ENCODE measurements around the gene SLC12A8. TPM values are rescaled to one million over a fixed set of nuclear protein-coding genes. Genes with fewer than 3 reads are reported as not detected.
A peak's percentile ranks its signal among the peaks of the same experiment; 100 is the strongest.

The SLC12A8 gene
- total and polyA plus RNA-seq, 8 donors, result 1.5 to 31.7 (median 12.3) TPM

DNA sequence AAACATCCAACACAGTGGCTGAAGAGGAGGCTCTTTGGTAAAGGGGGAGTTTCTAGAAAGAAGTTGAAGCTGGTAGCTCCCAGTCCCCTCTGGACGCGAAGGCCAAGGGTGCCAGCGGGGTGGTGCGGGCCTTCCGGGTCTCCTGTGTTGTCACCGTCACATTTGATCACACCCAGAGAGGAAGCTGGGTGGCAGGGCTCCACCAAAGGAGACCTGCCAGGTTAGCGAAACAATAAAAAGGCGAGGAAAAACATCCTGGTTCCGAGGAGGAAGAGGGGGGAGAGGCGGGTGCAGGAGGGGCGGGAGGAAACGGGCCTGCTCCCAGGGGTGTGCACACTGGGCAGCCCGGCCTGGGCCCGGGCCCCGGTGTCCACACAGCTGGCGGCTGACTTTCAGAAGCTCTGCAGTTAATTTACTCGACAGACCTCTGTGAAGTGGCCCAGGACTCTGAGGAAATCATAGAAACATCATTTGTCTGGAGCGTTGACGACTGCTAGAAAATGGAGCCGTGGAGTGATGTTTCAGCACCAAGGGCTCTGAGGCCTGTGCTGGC, 168.9 kb downstream of the SLC12A8 start:
- Histone ChIP-seq H3K4me3 (no peak overlapping the region), H3K4me1 (peaks cover 25 to 81% (median 57%) of the 10 kb centered on the region in 4 donors), H3K36me3 (no peaks in the 10 kb centered on the region), H3K27ac (peak overlapping the region; percentile 63 to 79 (median 74)), H3K27me3 (no peaks in the 10 kb centered on the region), H3K9me3 (no peaks in the 10 kb centered on the region)
- WGBS, 5 donors, result 27 to 54% (median 44%) methylated on average over 20 of the region's 20 CpGs
- intact Hi-C loops (cut with DNase I; ENCODE audit: low total_unique reads), result no loop called here
- DNase-seq, result peak; percentile 33 to 55
- peak in 2 of 3 donors; percentile 6 to 35 for TF ChIP-seq POLR2AphosphoS5 (IDR thresholded peaks at IDR 0.05)
- TF ChIP-seq, protein P1, sequence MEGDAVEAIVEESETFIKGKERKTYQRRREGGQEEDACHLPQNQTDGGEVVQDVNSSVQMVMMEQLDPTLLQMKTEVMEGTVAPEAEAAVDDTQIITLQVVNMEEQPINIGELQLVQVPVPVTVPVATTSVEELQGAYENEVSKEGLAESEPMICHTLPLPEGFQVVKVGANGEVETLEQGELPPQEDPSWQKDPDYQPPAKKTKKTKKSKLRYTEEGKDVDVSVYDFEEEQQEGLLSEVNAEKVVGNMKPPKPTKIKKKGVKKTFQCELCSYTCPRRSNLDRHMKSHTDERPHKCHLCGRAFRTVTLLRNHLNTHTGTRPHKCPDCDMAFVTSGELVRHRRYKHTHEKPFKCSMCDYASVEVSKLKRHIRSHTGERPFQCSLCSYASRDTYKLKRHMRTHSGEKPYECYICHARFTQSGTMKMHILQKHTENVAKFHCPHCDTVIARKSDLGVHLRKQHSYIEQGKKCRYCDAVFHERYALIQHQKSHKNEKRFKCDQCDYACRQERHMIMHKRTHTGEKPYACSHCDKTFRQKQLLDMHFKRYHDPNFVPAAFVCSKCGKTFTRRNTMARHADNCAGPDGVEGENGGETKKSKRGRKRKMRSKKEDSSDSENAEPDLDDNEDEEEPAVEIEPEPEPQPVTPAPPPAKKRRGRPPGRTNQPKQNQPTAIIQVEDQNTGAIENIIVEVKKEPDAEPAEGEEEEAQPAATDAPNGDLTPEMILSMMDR (IDR thresholded peaks at IDR 0.05), result no peak

DNA sequence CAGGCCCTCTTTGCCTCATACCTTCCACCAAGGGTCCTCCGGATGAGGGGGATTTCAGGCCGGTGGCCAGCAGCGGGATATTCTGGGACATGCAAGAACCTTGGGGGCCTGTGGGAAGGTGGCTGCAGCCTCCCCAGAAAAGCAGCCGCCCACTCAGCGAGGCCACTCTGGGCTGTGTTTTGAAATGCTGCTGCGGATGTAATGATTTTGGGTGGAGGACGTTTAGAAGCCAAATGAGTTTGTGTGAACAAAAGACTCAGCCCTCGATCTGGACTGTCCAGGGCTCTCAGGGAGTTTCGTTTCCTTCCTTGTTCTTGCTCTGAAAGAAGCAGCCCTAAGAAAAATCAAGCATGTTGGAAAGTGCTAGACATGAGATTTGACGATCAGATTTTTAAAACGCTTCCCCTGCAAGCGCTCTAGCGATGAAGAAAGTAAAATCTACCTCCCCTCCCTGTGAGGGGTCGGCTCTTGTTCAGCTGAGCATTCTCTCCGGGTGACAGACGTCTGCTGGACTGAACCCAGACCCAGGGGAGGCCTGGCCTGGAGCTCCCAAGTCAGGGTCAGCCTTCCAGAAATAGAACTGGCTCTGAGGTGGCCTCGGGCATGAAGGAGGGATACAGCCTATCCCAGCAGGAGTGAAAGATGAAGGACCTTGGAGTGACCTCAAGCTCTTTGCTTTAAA, 169.7 kb downstream of the SLC12A8 start:
- TF ChIP-seq POLR2AphosphoS5 (IDR thresholded peaks at IDR 0.05) (no peak), POLR2A (IDR thresholded peaks at IDR 0.05) (no peak), EP300 (IDR thresholded peaks at IDR 0.05) (no peak)
- TF ChIP-seq, protein P1 (IDR thresholded peaks at IDR 0.05), result no peak
- intact Hi-C loops (cut with DNase I; ENCODE audit: low total_unique reads), result no loop called here
- H3K27me3 ChIP-seq, result no peaks in the 10 kb centered on the region
- peaks cover 28 to 81% (median 54%) of the 10 kb centered on the region in 4 donors for H3K4me1 ChIP-seq
- peak in 1 of 2 donors; percentile 73 for DNase-seq
- 44 to 61% (median 57%) methylated on average over 17 of the region's 17 CpGs for WGBS, 5 donors
- H3K9me3 ChIP-seq, result no peaks in the 10 kb centered on the region
- no peaks in the 10 kb centered on the region for H3K36me3 ChIP-seq
- peak overlapping the region; percentile 58 to 79 (median 74) for H3K27ac ChIP-seq
- H3K4me3 ChIP-seq, result no peak overlapping the region

DNA sequence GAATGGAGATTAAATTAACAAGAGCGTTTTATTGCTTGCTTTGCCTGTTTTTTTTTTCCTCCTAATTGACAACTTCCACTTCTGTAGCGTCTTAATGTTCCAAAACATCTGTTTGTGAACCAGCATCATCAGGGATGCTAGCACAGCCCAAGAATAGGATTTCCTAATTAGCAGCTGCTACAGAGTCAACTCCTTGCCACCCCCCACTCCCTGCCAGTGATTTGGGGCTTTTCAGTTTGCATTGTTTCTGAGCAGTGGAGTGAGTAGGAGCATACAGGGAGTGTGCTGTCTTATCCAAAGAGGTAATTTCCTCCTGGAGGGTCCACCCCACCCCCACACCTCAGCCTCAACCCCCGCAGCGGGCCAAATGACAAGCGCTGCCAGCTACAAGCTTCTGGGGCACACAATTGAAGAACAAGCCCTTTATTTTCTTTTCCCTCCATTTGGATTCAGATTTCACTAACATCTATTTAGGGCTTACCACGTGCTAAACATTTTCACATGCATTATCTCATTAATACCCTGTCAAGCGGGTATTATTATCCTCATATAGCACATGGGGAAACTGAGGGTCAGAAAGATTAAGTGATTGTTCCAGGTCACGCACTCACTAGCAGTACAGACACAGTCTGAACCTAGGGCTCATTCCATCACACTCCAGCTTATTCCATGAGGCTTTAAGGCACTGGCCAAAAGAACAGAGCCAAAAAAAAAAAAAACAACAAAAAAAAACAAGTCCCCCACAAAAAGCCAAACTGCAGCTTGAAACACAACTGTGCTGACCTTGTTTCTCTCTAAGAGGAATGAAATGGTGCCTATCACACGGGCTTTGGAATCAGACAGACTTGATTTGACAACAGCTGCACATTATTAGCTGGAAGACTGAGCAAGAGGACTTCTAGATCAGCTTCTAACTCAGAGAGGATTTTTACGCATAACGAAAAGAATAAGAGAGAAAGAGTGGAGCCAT, 173.1 kb downstream of the SLC12A8 start:
- no peak for DNase-seq
- H3K9me3 ChIP-seq, result peaks cover 0 to 9% (median 0%) of the 10 kb centered on the region in 4 donors
- peak overlapping the region in 4 of 5 donors; percentile 11 to 68 (median 62) for H3K27ac ChIP-seq
- H3K4me1 ChIP-seq, result peaks cover 23 to 60% (median 39%) of the 10 kb centered on the region in 4 donors
- H3K4me3 ChIP-seq, result no peak overlapping the region
- H3K27me3 ChIP-seq, result no peaks in the 10 kb centered on the region
- no peaks in the 10 kb centered on the region for H3K36me3 ChIP-seq
- TF ChIP-seq POLR2AphosphoS5 (IDR thresholded peaks at IDR 0.05) (no peak), POLR2A (IDR thresholded peaks at IDR 0.05) (no peak), EP300 (IDR thresholded peaks at IDR 0.05) (no peak)
- TF ChIP-seq, protein P1 (IDR thresholded peaks at IDR 0.05), result no peak
- WGBS, 5 donors, result 61 to 69% (median 65%) methylated on average over 11 of the region's 11 CpGs
- intact Hi-C loops (cut with DNase I; ENCODE audit: low total_unique reads), result no loop called here

DNA sequence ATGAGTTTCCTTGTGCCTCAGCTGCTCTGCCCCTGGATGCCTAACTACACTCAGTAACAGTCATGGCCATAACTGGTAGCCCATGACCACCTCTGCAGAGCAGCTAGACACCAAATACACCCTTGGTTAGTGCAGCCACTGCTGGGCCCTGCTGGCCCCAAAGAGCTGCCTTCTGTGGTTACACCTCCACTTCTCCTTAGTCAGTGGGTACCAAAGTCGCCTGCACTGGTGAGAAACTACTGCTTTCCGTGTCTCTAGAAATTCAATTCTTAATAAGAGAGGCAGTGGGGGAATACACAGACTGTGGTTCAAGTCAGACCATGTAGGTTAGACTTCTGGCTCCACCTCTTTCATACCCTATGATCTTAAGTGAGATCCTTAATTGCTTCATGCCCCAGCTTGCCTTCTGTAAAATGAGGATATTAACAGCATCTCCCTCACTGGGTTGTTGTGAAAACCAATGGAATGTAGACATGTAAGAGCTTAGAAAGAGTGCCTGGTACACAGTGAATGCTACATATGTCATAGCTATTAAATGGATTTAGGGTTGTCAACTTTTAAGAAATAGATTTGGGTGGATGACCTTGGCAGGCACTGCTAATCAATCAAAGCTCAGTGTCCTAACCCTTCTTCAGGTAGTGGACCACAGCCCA, 174.9 kb downstream of the SLC12A8 start:
- Histone ChIP-seq H3K36me3 (no peaks in the 10 kb centered on the region), H3K27me3 (no peaks in the 10 kb centered on the region), H3K4me1 (peaks cover 12 to 52% (median 28%) of the 10 kb centered on the region in 4 donors), H3K4me3 (no peak overlapping the region), H3K27ac (peak overlapping the region in 1 of 5 donors; percentile 68), H3K9me3 (peaks cover 0 to 9% (median 0%) of the 10 kb centered on the region in 4 donors)
- 64 to 96% (median 89%) methylated on average over 2 of the region's 2 CpGs for WGBS, 5 donors
- intact Hi-C loops (cut with DNase I; ENCODE audit: low total_unique reads), result no loop called here
- TF ChIP-seq POLR2AphosphoS5 (IDR thresholded peaks at IDR 0.05), result no peak
- TF ChIP-seq, protein P1 (IDR thresholded peaks at IDR 0.05), result no peak
- no peak for TF ChIP-seq EP300 (IDR thresholded peaks at IDR 0.05)
- no peak for TF ChIP-seq POLR2A (IDR thresholded peaks at IDR 0.05)
- no peak for DNase-seq

Data from stomach (tissue), 9 donors.